ENCODE results near the gene BIN1. TPM values are rescaled to one million over a fixed set of nuclear protein-coding genes. Genes with fewer than 3 reads are reported as not detected.

The BIN1 gene
- total RNA-seq, 1 experiment from 2014 or later: 58.9 TPM

DNA sequence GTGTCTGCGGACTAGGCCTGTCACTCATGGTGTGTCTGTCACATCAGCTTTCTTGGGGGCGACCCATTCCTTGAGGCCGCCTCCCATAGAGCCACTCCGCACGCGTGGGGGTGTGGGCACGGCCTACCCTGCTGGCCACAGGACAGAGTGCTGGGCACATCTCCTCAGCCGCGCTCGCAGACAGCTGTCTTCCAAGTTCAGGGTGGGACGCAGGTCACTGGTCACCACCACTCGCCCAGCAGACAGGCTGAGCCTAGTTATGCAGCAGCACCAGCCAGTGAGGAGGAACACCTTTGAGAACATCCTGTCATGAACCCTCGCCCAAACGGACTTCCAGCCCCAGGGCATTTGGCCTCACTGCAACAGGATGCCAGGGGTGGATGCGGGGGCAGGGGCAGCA, 30.8 kb upstream of the BIN1 start:
- BruUV-seq (replicated peaks): no TSS peak
- H3K4me2 ChIP-seq (ENCODE audit: low read length): no peak overlapping the region
- ATAC-seq (no peak), DNase-seq (no peak)
- H3K9me2 ChIP-seq (replicated peaks; ENCODE audit: low read length): no peaks in the 10 kb centered on the region
- no peaks in the 10 kb centered on the region for H3K9me3 ChIP-seq (ENCODE audit: low read length)
- no peaks in the 10 kb centered on the region for H4K20me1 ChIP-seq (ENCODE audit: low read length)
- CTCF ChIA-PET: no interaction called here
- no peaks in the 10 kb centered on the region for H3K79me2 ChIP-seq (ENCODE audit: low read length)
- H2AFZ ChIP-seq (ENCODE audit: low read length): no peak overlapping the region
- intact Hi-C loops (cut with micrococcal nuclease): no loop called here
- H3F3A ChIP-seq (ENCODE audit: low read length, unreplicated experiment): no peaks in the 10 kb centered on the region
- H3K27ac ChIP-seq (ENCODE audit: low read length): no peak overlapping the region
- TF ChIP-seq EZH2 (IDR thresholded peaks at IDR 0.05; ENCODE audit: low read length, unreplicated experiment) (no peak), EZH2phosphoT487 (IDR thresholded peaks at IDR 0.05; ENCODE audit: borderline replicate concordance, low read length) (no peak)
- H3K9ac ChIP-seq (ENCODE audit: low read length): no peak overlapping the region
- H3K4me1 ChIP-seq (ENCODE audit: insufficient read depth, low read length): no peaks in the 10 kb centered on the region
- no peaks in the 10 kb centered on the region for H3K27me3 ChIP-seq (ENCODE audit: low read length)
- H3K4me3 ChIP-seq (ENCODE audit: low read length): no peak overlapping the region
- POLR2A ChIA-PET (ENCODE audit: unreplicated experiment): no interaction called here
- no peaks in the 10 kb centered on the region for H3K36me3 ChIP-seq (ENCODE audit: low read depth, low read length)

- H3K36me3 ChIP-seq (ENCODE audit: low read depth, low read length): no peaks in the 10 kb centered on the region
- H3K9ac ChIP-seq (ENCODE audit: low read length): no peak overlapping the region
- BruUV-seq (replicated peaks): no TSS peak
- DNase-seq (no peak), ATAC-seq (no peak)
- H3K27me3 ChIP-seq (ENCODE audit: low read length): no peaks in the 10 kb centered on the region
- no peaks in the 10 kb centered on the region for H3K79me2 ChIP-seq (ENCODE audit: low read length)
- no peak overlapping the region for H3K27ac ChIP-seq (ENCODE audit: low read length)
- no peak overlapping the region for H3K4me3 ChIP-seq (ENCODE audit: low read length)
- H3K4me2 ChIP-seq (ENCODE audit: low read length): no peak overlapping the region
- POLR2A ChIA-PET (ENCODE audit: unreplicated experiment): no interaction called here
- H3K4me1 ChIP-seq (ENCODE audit: insufficient read depth, low read length): no peaks in the 10 kb centered on the region
- H3K9me2 ChIP-seq (replicated peaks; ENCODE audit: low read length): no peaks in the 10 kb centered on the region
- no peak for TF ChIP-seq EZH2 (IDR thresholded peaks at IDR 0.05; ENCODE audit: low read length, unreplicated experiment)
- TF ChIP-seq, protein P1, sequence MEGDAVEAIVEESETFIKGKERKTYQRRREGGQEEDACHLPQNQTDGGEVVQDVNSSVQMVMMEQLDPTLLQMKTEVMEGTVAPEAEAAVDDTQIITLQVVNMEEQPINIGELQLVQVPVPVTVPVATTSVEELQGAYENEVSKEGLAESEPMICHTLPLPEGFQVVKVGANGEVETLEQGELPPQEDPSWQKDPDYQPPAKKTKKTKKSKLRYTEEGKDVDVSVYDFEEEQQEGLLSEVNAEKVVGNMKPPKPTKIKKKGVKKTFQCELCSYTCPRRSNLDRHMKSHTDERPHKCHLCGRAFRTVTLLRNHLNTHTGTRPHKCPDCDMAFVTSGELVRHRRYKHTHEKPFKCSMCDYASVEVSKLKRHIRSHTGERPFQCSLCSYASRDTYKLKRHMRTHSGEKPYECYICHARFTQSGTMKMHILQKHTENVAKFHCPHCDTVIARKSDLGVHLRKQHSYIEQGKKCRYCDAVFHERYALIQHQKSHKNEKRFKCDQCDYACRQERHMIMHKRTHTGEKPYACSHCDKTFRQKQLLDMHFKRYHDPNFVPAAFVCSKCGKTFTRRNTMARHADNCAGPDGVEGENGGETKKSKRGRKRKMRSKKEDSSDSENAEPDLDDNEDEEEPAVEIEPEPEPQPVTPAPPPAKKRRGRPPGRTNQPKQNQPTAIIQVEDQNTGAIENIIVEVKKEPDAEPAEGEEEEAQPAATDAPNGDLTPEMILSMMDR (conservative IDR thresholded peaks at IDR 0.05; ENCODE audit: low read depth, low read length): no peak
- no peaks in the 10 kb centered on the region for H4K20me1 ChIP-seq (ENCODE audit: low read length)
- CTCF ChIA-PET: no interaction called here
- intact Hi-C loops (cut with micrococcal nuclease): no loop called here
- no peaks in the 10 kb centered on the region for H3F3A ChIP-seq (ENCODE audit: low read length, unreplicated experiment)
- no peaks in the 10 kb centered on the region for H3K9me3 ChIP-seq (ENCODE audit: low read length)
- H2AFZ ChIP-seq (ENCODE audit: low read length): no peak overlapping the region
Observed at GRCh38 chr2:127137225-127137624, 30.3 kb upstream of the BIN1 start.

DNA sequence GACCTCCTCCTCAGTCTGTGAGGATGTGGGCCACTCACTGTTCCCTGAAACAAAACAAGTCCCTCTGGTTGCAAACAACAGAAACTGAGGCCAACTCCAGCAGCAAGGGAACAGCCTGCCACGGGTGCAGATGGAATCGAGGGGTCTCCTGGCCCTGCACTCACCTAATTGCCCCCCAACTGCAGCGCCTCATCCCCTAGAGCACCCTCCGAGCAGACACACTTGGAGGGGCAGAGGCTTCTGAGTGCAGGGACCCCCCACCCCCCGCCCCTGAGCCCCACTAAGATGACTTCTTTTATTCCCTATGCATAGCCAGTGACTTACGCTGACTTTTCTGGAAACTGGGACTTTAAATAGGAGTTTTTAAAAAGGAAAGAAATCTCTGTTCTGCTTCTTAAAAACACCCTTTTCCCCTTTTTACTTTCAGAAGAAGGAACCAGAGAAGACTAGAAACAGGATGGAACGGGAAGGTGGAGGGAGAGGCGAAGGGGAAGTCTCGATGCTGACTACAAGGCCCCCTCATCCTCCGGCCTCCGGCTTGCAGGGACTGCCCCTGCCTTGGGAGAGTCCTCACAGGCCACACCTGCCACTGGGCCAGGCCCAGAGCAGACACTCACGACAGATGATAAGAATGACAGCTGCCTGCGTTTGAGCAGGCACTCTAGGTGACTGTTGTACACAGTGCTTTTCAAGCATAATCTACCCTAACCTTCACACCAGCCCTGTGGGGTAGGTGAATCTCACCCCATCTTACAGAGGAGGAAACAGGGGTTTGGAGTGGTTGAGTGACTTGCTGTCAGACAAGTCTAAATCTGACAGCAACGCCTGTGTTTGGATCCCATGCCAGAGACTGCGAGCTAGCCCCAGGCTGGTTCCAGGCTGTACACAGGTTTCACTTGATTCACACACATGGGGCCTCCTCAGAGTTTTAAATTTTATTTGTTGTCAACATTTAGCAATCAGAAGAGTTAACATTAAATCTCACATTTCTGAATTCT, 28.2 kb upstream of the BIN1 start:
- no peak overlapping the region for H3K4me3 ChIP-seq (ENCODE audit: low read length)
- POLR2A ChIA-PET (ENCODE audit: unreplicated experiment): no interaction called here
- H3K9me2 ChIP-seq (replicated peaks; ENCODE audit: low read length): no peaks in the 10 kb centered on the region
- H2AFZ ChIP-seq (ENCODE audit: low read length): no peak overlapping the region
- H3K27me3 ChIP-seq (ENCODE audit: low read length): no peaks in the 10 kb centered on the region
- no peak overlapping the region for H3K9ac ChIP-seq (ENCODE audit: low read length)
- no peaks in the 10 kb centered on the region for H3K9me3 ChIP-seq (ENCODE audit: low read length)
- no peak overlapping the region for H3K27ac ChIP-seq (ENCODE audit: low read length)
- intact Hi-C loops (cut with micrococcal nuclease): no loop called here
- TF ChIP-seq, protein P1 (conservative IDR thresholded peaks at IDR 0.05; ENCODE audit: low read depth, low read length): no peak
- TF ChIP-seq EZH2 (IDR thresholded peaks at IDR 0.05; ENCODE audit: low read length, unreplicated experiment) (no peak), EZH2phosphoT487 (IDR thresholded peaks at IDR 0.05; ENCODE audit: borderline replicate concordance, low read length) (no peak)
- no peaks in the 10 kb centered on the region for H3K36me3 ChIP-seq (ENCODE audit: low read depth, low read length)
- H3K4me1 ChIP-seq (ENCODE audit: insufficient read depth, low read length): no peaks in the 10 kb centered on the region
- no peaks in the 10 kb centered on the region for H3K79me2 ChIP-seq (ENCODE audit: low read length)
- no peaks in the 10 kb centered on the region for H4K20me1 ChIP-seq (ENCODE audit: low read length)
- CTCF ChIA-PET: no interaction called here
- DNase-seq (no peak), ATAC-seq (no peak)
- BruUV-seq (replicated peaks): no TSS peak
- H3K4me2 ChIP-seq (ENCODE audit: low read length): no peak overlapping the region
- H3F3A ChIP-seq (ENCODE audit: low read length, unreplicated experiment): no peaks in the 10 kb centered on the region
